PC-3 (cell line): Measurements from ENCODE around the gene TMEM132E. TPM values are rescaled to one million over a fixed set of nuclear protein-coding genes. Genes with fewer than 3 reads are reported as not detected.

Experiments
- ATAC-seq: fragments of 200-7000 bp; cut with Tn5 transposase; 2 replicates; pipeline ENCODE4 v1.9.1; 2020; ENCODE audit warnings: mild to moderate bottlenecking, moderate library complexity
- BruUV-seq: library from RNA; stranded (reverse); fragments of 400-500 nt; replicated peaks from 2 replicates; lab custom pipeline; 2021; lab: Mats Ljungman, UMichigan
- CTCF ChIA-PET: fragments of 300-600 bp; sonication (Branson Sonifier 250); formaldehyde crosslinking; loops from one replicate; lab custom pipeline; 2022; ENCODE audit warnings: antibody characterized with exemption; lab: Charles Lee
- POLR2A ChIA-PET: fragments of 300-600 bp; sonication (Branson Sonifier 250); formaldehyde crosslinking; loops from one replicate; lab custom pipeline; 2022; ENCODE audit warnings: antibody characterized with exemption; ENCODE audit not compliant: unreplicated experiment; lab: Charles Lee
- DNase-seq: peaks from one replicate; pipeline ENCODE4 v3.0.0-alpha.2; 2015
- H2AFZ ChIP-seq: fragments of 300-600 bp; sonication (generic); 2 replicates; pipeline ENCODE4 v1.6.0; 2016; ENCODE audit warnings: antibody characterized with exemption, low read length
- H3F3A ChIP-seq: fragments of 300-600 bp; sonication (generic); one replicate; pipeline ENCODE4 v1.6.0; 2017; ENCODE audit warnings: antibody characterized with exemption, low read length, control low read depth, mild to moderate bottlenecking; ENCODE audit not compliant: unreplicated experiment
- H3K27ac ChIP-seq: fragments of 300-600 bp; sonication (generic); 2 replicates; pipeline ENCODE4 v1.5.1; 2016; ENCODE audit warnings: mild to moderate bottlenecking, low read length
- H3K27me3 ChIP-seq: fragments of 300-600 bp; sonication (generic); 2 replicates; pipeline ENCODE4 v1.6.1; 2016; ENCODE audit warnings: low read length, mixed read lengths
- H3K36me3 ChIP-seq: fragments of 300-600 bp; sonication (generic); 2 replicates; pipeline ENCODE4 v1.6.1; 2016; ENCODE audit warnings: low read depth, mixed run types, low read length, mixed read lengths
- H3K4me1 ChIP-seq: fragments of 300-600 bp; sonication (generic); 2 replicates; pipeline ENCODE4 v1.5.1; 2016; ENCODE audit warnings: low read length; ENCODE audit not compliant: insufficient read depth
- H3K4me2 ChIP-seq: fragments of 300-600 bp; sonication (generic); 2 replicates; pipeline ENCODE4 v1.6.0; 2016; ENCODE audit warnings: low read length
- H3K4me3 ChIP-seq: fragments of 300-600 bp; sonication (generic); 2 replicates; pipeline ENCODE4 v1.5.1; 2016; ENCODE audit warnings: mild to moderate bottlenecking, low read length, mixed read lengths
- H3K79me2 ChIP-seq: fragments of 300-600 bp; sonication (generic); 2 replicates; pipeline ENCODE4 v1.6.1; 2017; ENCODE audit warnings: low read length, mixed read lengths
- H3K9ac ChIP-seq: fragments of 300-600 bp; sonication (generic); 2 replicates; pipeline ENCODE4 v1.6.0; 2016; ENCODE audit warnings: mild to moderate bottlenecking, low read length
- H3K9me2 ChIP-seq: fragments of 300-600 bp; sonication (generic); replicated peaks from 2 replicates; pipeline ENCODE4 v1.6.1; 2016; ENCODE audit warnings: mixed run types, low read length, mixed read lengths
- H3K9me3 ChIP-seq: fragments of 300-600 bp; sonication (generic); 2 replicates; pipeline ENCODE4 v1.6.1; 2016; ENCODE audit warnings: low read length, mixed read lengths
- H4K20me1 ChIP-seq: fragments of 300-600 bp; sonication (generic); 2 replicates; pipeline ENCODE4 v1.6.1; 2016; ENCODE audit warnings: low read length, mixed read lengths
- EZH2 ChIP-seq: fragments of 300-600 bp; sonication (generic); IDR thresholded peaks from one replicate; pipeline ENCODE4 v1.6.1; 2017; ENCODE audit warnings: antibody characterized with exemption, mild to moderate bottlenecking, low read length; ENCODE audit not compliant: unreplicated experiment
- EZH2phosphoT487 ChIP-seq: fragments of 300-600 bp; sonication (generic); IDR thresholded peaks from 2 replicates; pipeline ENCODE4 v1.6.1; 2018; ENCODE audit warnings: mild to moderate bottlenecking, antibody characterized with exemption, low read length, borderline replicate concordance
- intact Hi-C: fragments of 100-400 bp; cut with micrococcal nuclease; formaldehyde crosslinking; loops from 2 replicates; pipeline ENCODE4 v1.9.0; 2023
- total RNA-seq: library from RNA; depleted of rRNA; stranded (reverse); fragments of >200 nt; gene quantifications from 2 replicates; pipeline ENCODE4 v1.2.3, GENCODE V29; 2014
- TF ChIP-seq, protein P1 (sequence below): fragments of 300-600 bp; sonication (generic); conservative IDR thresholded peaks from 2 replicates; pipeline ENCODE4 v1.5.1; 2017; ENCODE audit warnings: antibody characterized with exemption, low read depth, mild to moderate bottlenecking, low read length

The TMEM132E gene
- total RNA-seq, 1 experiment from 2014 or later, result not detected

DNA sequence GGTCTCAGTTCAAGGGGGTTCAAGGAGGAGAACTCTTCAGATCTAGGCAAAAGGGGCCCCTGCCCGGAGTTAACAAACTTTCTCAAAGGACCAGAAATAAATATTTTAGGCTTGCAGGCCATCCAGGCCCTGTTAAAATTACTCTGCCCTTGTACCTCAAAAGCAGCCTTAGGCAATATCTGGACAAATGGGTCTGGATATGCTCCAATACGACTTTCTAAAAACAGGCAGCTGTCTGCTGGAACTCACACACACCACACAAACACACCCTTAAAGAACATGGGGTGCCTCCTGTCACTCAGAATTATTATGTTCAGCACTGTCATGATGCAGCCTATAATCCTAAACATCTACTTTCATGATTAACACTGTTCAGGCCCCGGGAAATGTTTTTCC, 75.5 kb downstream of the TMEM132E start:
- Histone ChIP-seq H4K20me1 (no peaks in the 10 kb centered on the region), H3K27me3 (no peaks in the 10 kb centered on the region), H3K4me3 (no peak overlapping the region), H3K4me2 (no peak overlapping the region), H2AFZ (no peak overlapping the region), H3K9me2 (no peaks in the 10 kb centered on the region), H3K79me2 (no peaks in the 10 kb centered on the region), H3K9ac (no peak overlapping the region), H3K4me1 (no peaks in the 10 kb centered on the region), H3K36me3 (no peaks in the 10 kb centered on the region), H3F3A (no peaks in the 10 kb centered on the region), H3K27ac (no peak overlapping the region), H3K9me3 (no peaks in the 10 kb centered on the region)
- DNase-seq (no peak), ATAC-seq (no peak)
- POLR2A ChIA-PET, result no interaction called here
- CTCF ChIA-PET, result no interaction called here
- BruUV-seq, result no TSS peak
- intact Hi-C loops, result no loop called here
- TF ChIP-seq, protein P1, sequence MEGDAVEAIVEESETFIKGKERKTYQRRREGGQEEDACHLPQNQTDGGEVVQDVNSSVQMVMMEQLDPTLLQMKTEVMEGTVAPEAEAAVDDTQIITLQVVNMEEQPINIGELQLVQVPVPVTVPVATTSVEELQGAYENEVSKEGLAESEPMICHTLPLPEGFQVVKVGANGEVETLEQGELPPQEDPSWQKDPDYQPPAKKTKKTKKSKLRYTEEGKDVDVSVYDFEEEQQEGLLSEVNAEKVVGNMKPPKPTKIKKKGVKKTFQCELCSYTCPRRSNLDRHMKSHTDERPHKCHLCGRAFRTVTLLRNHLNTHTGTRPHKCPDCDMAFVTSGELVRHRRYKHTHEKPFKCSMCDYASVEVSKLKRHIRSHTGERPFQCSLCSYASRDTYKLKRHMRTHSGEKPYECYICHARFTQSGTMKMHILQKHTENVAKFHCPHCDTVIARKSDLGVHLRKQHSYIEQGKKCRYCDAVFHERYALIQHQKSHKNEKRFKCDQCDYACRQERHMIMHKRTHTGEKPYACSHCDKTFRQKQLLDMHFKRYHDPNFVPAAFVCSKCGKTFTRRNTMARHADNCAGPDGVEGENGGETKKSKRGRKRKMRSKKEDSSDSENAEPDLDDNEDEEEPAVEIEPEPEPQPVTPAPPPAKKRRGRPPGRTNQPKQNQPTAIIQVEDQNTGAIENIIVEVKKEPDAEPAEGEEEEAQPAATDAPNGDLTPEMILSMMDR, result no peak
- TF ChIP-seq EZH2phosphoT487, result no peak
- TF ChIP-seq EZH2, result no peak

DNA sequence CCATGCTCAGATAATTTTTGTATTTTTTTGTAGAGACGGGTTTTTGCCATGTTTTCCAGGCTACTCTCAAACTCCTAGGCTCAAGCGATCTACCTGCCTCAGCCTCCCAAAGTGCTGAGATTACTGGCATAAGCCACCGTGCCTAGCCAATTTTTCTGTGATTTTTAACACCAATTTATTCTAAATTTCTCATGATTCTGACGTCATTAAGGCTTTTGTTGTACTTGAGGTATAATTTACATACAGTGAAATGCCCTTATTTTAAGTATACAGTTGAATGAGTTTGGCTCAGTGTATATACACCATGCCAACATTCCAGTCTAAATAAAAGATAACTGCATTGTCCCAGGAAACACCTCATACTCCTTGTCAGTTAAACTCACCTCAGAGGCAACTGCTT, 77.4 kb downstream of the TMEM132E start:
- DNase-seq, result no peak
- Histone ChIP-seq H3K9me3 (no peaks in the 10 kb centered on the region), H3K36me3 (no peaks in the 10 kb centered on the region), H3K27me3 (no peaks in the 10 kb centered on the region), H3K9me2 (no peaks in the 10 kb centered on the region), H2AFZ (no peak overlapping the region), H3F3A (no peaks in the 10 kb centered on the region), H3K79me2 (no peaks in the 10 kb centered on the region), H3K4me3 (no peak overlapping the region), H3K9ac (no peak overlapping the region), H3K27ac (no peak overlapping the region), H3K4me2 (no peak overlapping the region), H3K4me1 (no peaks in the 10 kb centered on the region), H4K20me1 (no peaks in the 10 kb centered on the region)
- BruUV-seq, result no TSS peak
- ATAC-seq, result no peak
- CTCF ChIA-PET, result no interaction called here
- intact Hi-C loops, result no loop called here
- TF ChIP-seq, protein P1, result no peak
- no peak for TF ChIP-seq EZH2phosphoT487
- no peak for TF ChIP-seq EZH2
- POLR2A ChIA-PET, result no interaction called here

DNA sequence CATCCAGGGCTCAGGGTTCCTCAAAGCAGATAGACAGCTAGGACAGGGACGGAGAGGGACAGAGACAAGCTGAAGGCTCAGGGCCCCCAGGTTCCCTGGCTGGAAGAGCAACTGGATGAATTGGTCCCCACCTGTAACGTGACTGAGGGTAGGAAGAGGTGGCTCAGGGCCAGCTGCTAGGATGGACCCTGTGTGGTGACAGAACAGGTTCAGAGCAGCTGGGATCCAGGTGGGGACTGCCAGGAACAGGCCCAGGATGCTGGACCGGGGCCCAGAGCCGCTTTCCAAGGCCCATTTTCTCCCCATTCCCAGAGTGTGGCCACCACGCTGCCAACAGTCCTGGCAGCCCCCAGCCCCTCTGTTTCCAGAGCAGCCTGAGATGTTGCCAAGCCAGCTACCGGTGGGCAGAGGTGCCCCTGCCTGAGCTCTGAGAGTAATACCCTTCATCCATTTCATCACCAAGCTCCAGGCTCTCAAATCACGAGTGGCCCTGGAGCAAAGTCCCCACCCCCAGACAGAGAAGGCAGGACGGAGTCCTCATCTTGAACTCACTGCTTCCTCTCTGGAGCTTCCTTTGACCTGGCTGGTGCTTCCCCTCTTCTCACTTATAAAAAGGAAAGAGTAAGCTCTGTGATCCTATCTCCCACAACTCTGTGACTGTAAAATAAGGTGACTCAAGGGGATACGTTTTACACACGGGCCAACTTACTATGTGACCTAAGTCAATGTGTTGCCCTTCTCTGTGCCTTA, 79.6 kb downstream of the TMEM132E start:
- ATAC-seq (no peak), DNase-seq (no peak)
- intact Hi-C loops, result no loop called here
- no peaks in the 10 kb centered on the region for H3K36me3 ChIP-seq
- H2AFZ ChIP-seq, result no peak overlapping the region
- H3K27me3 ChIP-seq, result no peaks in the 10 kb centered on the region
- ChIA-PET CTCF (no interaction called here), POLR2A (no interaction called here)
- no peaks in the 10 kb centered on the region for H3F3A ChIP-seq
- no peak for TF ChIP-seq EZH2
- TF ChIP-seq EZH2phosphoT487, result no peak
- TF ChIP-seq, protein P1, result no peak
- no peak overlapping the region for H3K4me2 ChIP-seq
- H3K9me3 ChIP-seq, result no peaks in the 10 kb centered on the region
- H3K4me1 ChIP-seq, result no peaks in the 10 kb centered on the region
- BruUV-seq, result no TSS peak
- no peak overlapping the region for H3K9ac ChIP-seq
- H3K27ac ChIP-seq, result no peak overlapping the region
- H4K20me1 ChIP-seq, result no peaks in the 10 kb centered on the region
- no peaks in the 10 kb centered on the region for H3K9me2 ChIP-seq
- no peaks in the 10 kb centered on the region for H3K79me2 ChIP-seq
- no peak overlapping the region for H3K4me3 ChIP-seq
